T-helper 2 cell treated with Interferon-gamma antibody and Interleukin-4, amounts not matched to agents 100 ng/mL and 5 ng/mL, for 36 hours (primary cell): ENCODE data around the gene TRIM2. TPM values are rescaled to one million over a fixed set of nuclear protein-coding genes. Genes with fewer than 3 reads are reported as not detected.

Source experiments
- intact Hi-C: fragments of 100-400 bp; cut with micrococcal nuclease; formaldehyde crosslinking; loops from one replicate; pipeline ENCODE4 v1.15.1; 2023
- total RNA-seq: library from RNA; stranded (reverse); gene quantifications from 2 replicates; pipeline ENCODE4 v1.2.3, GENCODE V29; 2022

Gene TRIM2
- total RNA-seq, 1 donor from 2014 or later = 0.57 TPM

GRCh38 chr4:153362184-153362583, 157.9 kb downstream of the TRIM2 start:
- intact Hi-C loops = no loop called here

- intact Hi-C loops = no loop called here
Measured at GRCh38 chr4:153364061-153364460, 159.8 kb downstream of the TRIM2 start.

- intact Hi-C loops = no loop called here
Measured at GRCh38 chr4:153365003-153365402, 160.8 kb downstream of the TRIM2 start.

DNA sequence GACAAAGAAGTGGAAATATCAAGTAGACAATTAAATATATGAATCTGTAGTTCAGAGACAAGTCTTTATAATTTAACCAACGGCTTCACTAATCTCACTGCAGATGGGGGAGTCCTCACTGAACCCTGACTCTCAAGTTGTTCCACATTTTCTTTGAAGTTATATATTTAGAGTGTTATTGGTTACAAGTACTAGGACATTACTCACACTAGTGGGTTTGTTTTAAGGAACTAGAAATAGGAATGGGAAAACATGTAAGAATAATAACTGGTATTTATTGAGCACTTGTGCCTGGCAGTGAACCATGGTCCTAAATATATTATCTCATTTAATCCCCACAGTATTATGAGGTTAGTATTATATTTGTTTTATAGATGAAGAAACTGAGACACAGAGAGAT, 162.2 kb downstream of the TRIM2 start:
- intact Hi-C loops = no loop called here

DNA sequence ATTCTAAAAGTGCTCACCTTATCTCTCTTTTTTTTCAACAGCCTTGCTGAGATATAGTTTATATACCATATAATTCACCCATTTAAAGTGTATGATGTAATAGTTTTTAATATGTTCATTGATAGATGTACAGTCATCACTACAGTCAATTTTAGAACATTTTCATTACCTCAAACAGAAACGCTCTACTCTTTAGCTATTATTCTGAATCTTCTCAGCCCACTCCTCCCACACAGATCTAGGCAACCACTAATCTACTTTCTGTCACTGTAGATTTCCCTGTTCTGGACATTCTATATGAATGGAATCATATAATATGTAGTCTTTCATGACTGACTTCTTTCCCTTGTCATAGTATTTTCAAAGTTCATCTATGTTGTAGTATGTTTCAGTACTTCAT, 162.8 kb downstream of the TRIM2 start:
- intact Hi-C loops = no loop called here

DNA sequence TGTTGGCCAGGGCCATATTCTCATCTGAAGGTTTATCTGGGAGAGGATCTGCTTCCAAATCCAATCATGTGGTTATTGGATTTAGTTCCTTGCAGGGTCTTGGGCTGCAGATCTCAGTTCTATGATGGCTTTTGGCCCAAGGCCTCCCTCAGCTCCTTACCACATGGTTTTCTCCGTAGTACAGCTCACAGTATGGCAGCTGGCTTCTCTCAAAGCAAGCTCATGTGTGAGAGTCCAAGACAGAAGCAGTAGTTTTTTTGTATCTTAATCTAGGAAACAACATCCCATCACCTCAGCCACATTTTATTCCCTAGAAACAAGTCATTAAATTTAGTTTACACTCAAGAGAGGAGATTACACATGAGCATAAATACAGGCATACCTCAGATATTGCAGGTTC, 164.8 kb downstream of the TRIM2 start:
- intact Hi-C loops = no loop called here

DNA sequence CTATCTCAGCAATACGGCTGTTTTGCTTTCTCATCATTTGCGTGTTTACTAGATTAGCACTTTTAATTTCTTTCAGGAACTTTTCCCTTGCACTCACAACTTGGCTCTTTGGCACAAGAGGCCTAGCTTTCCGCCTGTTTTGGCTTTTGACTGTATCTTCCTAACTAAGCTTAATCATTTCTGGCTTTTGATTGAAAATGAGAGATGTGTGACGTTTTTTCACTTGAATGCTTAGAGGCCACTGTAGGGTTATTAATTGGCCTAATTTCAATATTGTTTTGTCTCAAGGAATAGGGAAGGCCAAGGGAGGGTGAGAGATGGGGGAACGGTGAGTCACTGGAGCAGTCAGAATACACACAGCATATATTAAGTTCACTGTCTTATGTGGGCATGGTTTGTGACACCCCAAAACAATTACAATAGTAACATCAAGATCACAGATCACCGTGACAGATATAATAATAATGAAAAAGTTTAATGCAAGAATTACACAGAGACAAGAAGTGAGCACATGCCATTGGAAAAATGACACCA, 167.5 kb downstream of the TRIM2 start:
- intact Hi-C loops = no loop called here

GRCh38 chr4:153372967-153373562, 168.8 kb downstream of the TRIM2 start:
- intact Hi-C loops = no loop called here

DNA sequence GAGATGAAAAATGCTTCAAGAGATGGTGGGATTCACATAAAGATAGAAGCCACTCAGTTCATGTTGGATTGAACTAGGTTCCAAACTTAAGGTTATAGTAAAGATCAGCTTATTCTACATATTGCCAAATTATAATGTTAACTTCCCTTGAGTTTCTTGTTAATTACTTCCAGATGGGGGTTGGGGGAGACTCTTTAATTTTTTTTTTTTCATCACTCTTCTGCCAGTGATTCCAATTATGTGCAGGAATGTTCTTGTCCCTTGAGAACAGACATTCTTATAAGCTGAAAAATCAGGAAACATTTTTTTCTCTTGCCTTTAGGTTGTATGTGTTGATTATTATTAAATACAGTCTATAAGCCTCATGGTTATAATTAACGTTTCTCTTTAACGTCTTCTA, 170.2 kb downstream of the TRIM2 start:
- intact Hi-C loops = no loop called here

DNA sequence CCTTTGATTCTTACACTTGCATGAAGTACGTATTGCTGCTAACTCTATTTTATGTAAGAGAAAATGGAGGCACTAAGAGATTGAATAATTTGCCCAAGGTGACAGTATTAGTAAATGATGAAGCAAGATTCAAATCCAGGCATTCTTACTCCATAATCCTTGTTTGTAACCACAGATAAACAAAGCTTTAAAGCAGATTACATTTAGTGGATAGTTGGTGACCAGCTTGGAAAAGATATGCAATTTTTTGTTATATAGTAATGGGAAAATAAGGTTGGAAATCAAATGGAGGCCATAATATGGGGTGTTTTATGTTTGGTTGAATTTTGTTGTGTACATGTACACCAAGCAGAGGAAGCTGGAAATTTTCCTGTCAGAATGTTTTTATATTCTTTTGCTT, 171.1 kb downstream of the TRIM2 start:
- intact Hi-C loops = no loop called here

GRCh38 chr4:153383131-153383530, 178.9 kb downstream of the TRIM2 start:
- intact Hi-C loops = no loop called here

DNA sequence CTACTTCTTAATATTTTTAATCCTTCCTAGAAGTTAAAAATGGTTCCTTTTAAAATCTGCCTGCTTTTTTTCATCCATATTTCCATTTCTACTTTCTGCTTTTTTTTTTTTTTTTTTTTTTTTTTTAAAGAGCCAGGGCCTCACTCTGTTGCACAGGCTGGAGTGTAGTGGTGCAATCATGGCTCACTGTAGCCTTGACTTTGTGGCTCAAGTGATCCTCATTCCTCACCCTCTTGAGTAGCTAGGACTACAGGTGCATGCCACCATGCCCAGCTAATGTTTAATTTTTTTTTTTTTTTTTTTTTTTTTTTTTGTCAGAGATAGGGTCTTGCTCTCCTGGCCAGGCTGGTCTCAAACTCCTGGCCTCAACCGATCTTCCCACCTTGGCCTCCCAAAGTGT, 179.9 kb downstream of the TRIM2 start:
- intact Hi-C loops = no loop called here

DNA sequence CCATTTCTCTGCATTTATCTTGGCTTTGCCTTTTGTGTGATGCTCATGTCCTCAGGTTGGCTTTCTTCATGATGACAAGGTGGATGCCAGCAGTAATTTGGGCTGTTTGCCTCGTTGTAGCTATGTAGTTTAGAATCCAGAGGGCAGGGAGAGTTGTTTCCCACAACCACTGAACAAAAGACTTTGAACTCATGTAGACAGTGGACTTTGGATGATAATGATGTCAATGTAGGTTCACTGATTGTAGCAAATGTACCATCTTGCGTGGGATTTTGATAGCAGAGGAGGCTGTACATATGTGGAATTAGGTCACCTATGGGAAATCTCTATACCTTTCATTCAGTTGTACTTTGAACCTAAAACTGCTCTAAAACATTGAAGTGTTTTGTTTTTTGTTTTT, 181.5 kb downstream of the TRIM2 start:
- intact Hi-C loops = no loop called here

- intact Hi-C loops = no loop called here
Measured at GRCh38 chr4:153387981-153388380, 183.7 kb downstream of the TRIM2 start.

Other genes starting within 250 kb of the TRIM2 start
- 20.9 and 21.1 TPM in 2 replicates for gene MND1, start 140.2 kb downstream of the TRIM2 start, total RNA-seq